Colon (tissue), 2 donors: ENCODE results near the gene POLR3A.
"Not testable (repeated sequence)": the region's sequence is repeated elsewhere in the genome, so short reads cannot be mapped to it uniquely, and the experiment has no call there.

Source experiments
- FAIRE-seq: peaks from 2 replicates; lab custom pipeline; 2012; peaks lifted over from hg19 to GRCh38; lab: Jason Lieb, UNC
- donor health status: control.
- donor health status: control.

POLR3A gene

DNA sequence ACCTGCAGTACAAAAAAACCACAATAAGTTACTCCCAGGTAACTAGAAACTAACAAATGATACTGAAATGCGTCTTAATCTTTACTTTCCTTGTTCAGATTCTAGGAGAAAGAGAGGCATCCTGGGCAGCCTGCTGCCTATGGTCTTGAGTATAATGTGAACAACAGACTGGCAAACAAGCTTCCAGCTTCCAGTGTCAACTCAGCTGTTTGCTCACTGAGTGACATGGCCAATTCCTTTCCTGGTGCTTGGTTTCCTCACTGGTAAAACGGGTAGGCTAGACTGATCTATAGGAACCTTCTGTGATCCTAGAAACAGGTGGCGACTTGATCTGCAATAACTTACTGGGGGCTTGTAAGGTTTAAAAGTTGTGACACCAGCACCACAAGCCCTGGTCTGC, 10.1 kb downstream of the POLR3A start:
- FAIRE-seq = no peak

DNA sequence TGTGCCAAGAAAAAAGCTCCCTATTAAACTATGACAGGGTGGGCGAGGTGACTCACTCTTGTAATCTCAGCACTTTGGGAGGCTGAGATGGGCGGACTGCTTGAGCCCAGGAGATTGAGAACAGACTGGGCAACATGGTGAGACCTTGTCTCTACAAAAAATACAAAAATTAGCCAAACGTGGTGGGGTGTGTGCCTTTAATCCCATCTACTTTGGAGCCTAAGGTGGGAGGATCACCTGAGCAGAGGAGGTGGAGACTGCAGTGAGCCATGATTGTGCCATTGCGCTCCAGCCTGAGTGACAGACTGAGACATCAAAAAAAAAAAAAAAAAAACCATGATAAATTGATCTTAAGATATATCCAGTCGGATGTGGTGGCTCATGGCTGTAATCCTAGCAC, 11.5 kb downstream of the POLR3A start:
- no peak for FAIRE-seq

DNA sequence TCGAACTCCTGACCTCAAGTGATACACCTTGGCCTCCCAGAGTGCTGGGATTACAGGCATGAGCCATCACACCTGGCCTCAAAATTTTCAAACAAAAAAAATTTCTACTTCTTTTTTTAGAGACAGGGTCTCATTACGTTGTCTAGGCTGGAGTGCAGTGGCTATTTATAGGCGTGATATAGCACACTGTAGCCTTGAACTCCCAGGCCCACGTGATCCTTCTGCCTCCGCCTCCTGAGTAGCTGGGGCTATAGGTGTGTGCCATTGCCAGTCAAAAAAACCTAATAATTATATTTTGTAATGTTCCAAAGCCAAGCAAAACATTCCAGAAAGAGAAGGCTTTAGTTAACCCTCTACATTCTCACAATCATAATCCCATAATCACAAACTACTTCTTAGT, 13.8 kb downstream of the POLR3A start:
- no peak for FAIRE-seq

DNA sequence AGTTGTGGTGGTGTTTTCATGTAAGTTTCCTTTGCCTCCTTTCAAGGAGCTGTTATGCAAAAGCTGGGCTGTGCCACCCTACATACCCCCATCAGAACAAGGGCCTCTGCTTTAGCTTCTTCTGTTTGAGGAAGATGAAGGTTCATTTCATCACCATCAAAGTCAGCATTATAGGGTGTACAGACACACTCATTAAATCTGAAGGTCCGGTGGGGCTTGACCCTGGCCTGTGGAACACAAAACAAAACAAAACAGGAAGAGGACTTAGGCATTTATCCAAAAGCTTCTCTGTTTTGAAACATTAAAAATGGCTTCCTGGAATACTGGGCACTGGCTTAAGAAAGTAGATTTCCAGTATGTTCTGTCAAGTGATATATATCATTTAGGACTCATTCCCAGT, 15.8 kb downstream of the POLR3A start:
- FAIRE-seq = no peak

DNA sequence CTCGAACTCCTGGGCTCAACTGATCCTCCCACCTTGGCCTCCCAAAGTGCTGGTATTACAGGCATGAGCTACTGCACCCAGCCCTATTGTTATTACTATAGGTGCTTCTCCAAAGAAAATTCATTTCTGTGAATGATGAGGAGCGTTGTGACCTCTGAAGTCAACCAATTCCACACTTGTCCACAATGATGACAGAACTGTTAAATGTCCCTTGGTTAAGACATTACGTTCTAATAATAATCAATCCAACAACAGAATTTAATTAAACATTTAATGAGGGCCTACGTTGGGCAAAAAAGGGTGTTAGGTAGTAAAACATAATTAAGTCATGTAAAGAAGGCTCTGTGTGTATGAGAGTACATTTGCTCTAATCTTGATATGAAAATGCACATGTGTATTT, 18.2 kb downstream of the POLR3A start:
- no peak for FAIRE-seq

DNA sequence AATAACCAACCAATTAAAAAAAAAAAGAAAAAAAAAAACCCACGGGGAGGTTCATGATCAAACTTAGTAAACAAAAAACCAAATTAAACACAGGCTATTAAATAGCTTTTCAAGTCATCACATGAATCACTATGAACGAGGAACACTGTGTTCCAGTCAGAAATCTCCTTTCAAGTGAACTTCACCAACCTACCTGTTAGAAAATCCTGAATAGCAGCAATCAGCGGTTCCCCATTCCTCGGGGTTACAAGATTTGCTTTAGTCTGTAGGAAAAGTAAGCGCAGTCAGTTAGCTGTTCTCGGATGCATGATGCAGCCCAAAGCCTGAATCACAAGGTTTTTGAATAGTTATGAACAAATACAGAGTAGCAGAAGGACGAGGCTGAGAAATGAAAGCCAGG, 19.0 kb downstream of the POLR3A start:
- FAIRE-seq = no peak

DNA sequence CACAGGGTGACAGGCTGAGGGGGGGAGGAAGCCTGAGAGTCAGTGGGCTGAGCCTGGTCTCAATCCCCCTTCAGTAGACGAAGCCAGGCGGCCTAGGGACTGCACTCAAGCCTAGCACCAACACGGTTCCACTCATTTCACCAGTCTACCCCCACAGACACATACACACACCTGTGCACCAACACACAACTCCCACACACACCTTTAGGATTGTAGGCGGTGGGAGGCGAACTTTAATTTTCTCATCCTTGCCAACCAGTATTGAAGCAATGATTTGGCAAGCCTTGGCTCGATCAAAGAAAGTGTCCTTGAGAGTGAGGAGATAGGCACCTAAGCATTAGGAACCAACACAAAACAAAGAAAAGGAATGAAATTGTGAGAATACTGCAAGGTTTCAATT, 19.7 kb downstream of the POLR3A start:
- FAIRE-seq = no peak

DNA sequence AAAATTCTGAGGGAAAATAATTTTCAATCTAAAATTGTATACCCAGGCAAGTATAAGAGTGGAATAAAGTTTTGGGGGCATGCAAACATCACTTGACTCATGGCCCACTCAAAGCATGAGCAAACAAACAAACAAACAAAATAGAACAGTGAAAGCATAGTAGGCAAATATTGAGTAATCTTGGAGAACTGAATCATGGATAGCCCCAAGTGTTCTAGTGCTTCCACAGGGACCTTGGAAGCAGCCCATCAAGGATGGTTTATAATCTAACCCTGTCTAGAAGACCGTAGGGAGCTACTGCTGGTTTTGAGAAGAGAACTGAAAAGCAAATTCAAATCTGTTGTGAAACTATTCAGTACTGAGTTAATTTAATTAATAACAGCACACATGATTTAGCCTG, 22.1 kb downstream of the POLR3A start:
- FAIRE-seq = no peak

DNA sequence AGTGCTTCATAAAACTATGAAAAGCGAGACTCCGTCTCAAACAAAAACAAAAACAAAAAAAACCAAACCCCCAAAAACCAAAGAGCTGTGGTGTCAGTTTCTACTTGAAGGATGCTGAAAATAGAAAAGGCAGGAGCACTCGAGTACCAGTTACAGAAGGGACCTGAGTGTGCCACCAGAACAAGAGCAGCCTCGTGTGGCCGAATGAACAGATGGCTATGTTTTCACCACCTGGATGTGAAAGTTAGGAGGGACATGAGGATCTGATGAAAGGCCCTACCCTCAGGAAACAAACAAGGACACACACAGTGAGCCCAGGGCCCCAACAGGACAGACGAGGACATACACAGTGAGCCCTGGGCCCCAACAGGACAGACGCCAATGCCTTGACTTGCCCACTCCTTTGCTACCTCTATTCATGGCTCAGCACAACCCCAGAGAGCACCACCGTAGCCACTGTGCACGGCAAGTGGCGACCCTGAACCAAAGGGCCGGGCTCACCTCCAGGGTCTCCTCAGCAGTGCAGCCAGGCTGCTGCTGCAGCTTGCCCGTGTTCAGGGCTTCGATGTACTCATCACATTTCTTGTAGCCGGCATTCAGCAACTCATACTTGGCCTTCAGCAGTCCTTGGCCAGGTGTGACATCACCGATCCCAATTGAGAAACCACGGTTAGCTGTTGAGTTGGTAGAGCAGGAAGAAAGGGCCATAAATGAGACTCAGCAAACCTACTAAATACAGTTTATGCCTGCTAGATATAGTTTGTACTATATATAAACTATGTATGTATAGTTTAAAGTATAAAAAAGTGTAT, 24.9 kb downstream of the POLR3A start:
- FAIRE-seq = no peak

DNA sequence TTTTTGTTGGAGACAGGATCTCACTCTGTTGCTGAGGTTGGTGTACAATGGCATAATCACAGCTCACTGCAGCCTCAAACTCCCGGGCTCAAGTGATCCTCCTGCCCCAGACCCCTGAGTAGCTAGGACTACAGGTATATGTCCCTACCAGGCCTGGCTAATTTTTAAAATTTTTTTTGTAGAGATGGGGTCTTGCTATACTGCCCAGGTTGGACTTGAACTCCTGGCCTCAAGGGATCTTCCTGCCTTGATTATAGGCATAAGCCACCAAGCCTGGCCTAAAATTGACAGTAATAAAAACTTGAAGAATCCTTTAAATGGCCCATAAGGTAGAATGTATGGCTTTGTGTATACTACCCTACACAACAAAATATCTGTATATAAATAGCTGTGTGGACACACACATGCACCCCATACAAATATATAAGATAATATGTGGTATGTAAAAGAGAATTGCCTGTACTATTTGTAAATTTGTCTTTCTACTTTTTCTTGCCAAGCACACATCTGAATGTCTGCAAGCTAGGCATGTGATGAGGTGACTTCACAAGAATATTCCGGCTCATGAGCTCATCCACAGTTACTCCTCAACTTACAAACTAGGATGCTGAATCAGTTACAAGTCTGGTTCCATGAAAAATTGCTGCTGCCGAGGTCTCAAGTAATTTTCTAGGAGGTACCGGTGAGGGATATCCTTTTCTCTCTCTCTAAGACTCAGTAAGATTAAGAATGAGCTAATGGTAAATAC, 26.6 kb downstream of the POLR3A start:
- no peak for FAIRE-seq

DNA sequence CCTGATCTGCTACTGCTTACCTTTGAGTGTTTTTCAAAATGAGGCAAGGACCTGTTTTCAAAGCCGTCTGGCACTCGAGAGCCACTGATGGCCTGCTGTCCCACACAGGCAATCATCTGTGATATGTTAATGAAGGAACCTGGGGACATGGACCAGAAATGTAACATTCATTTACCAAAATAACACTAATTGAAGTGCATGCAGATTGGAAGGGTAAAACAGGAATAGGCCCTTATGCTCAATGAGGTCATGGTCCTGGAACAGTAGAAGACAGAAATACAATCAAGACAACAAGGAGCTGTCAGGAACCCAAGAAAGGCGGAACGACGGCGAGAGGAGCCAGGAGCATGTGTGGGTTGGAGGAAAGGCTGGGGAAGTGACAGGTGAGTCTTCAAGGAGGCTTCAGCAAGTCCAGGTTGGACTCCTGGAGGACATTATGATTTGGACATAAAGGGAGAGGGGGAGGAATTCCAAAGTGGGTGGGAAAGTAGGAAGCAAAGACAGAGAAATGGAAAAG, 28.3 kb downstream of the POLR3A start:
- no peak for FAIRE-seq

DNA sequence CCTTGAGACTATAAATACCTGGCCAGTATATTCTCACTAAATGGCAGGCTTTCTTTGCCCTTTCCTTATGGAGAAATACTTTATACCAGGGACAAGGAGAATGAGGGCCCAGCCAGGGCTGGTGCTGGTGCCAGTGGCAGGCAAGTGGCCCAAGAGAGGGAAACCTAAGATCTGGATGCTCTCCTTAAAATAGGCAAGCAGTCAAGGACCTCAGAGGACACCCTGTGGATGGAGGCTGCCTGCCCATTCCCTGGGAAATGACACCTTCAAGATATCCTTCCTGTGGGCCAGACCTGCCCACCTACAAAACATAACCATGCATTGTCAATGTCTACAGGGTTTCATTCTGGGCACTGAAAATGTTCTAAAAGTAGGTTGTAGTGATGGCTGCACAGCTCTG, 29.1 kb downstream of the POLR3A start:
- no peak for FAIRE-seq

DNA sequence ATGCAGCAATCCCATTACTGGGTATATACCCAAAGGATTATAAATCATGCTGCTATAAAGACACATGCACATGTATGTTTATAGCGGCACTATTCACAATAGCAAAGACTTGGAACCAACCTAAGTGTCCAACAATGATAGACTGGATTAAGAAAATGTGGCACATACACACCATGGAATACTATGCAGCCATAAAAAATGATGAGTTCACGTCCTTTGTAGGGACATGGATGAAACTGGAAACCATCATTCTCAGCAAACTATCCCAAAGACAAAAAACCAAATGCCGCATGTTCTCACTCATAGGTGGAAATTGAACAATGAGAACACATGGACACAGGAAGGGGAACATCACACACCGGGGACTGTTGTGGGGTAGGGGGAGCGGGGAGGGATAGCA, 30.5 kb downstream of the POLR3A start:
- not testable (repeated sequence) for FAIRE-seq

DNA sequence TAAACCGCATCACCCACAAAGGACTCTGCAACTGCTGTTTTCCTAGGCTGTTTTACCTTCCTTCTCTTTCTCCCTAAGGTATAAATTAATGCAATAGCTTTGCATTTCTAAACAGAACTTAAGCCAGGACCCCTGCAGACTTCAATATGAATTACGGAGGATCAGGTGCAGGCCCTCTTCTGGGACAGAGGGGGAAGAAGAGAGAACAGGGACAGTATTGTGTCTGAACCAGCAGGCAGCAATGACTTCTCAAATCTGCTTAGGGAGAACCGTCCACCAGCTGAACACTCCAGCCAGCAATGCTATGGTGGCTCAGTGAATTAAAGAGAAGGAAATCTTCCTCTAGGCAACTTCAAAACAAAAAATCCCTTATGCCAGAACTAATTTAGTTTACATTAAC, 35.7 kb downstream of the POLR3A start:
- FAIRE-seq = no peak

DNA sequence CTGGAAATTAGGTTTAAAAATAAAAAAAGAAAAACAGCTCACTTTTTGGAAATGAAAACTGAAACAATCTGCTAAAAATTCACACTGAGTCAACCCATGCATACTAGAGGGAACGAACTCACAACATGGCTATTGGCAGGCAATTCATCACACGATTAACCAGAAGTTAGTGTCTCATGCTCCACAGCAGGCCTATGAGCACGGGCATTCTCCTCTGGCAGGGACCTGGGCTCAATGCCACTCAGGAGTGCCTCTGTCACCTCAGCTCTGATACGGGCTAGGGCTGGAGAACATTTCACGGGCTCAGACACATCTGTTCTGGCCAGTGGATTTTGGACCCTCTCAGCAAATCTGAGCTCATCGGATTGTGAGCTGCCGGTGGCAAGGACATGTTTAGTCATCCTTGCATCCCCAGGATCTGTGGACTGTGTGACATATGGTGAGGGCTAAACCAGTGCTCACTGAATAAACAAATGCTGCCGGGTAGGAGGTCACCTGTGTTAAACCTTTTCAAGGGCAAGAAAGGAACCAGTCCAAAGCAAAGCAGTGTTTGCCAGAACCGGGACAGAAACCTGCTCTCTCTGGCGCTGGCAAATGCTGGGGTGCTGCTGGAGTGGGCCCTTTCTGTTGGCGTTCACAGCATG, 40.1 kb downstream of the POLR3A start:
- no peak for FAIRE-seq

DNA sequence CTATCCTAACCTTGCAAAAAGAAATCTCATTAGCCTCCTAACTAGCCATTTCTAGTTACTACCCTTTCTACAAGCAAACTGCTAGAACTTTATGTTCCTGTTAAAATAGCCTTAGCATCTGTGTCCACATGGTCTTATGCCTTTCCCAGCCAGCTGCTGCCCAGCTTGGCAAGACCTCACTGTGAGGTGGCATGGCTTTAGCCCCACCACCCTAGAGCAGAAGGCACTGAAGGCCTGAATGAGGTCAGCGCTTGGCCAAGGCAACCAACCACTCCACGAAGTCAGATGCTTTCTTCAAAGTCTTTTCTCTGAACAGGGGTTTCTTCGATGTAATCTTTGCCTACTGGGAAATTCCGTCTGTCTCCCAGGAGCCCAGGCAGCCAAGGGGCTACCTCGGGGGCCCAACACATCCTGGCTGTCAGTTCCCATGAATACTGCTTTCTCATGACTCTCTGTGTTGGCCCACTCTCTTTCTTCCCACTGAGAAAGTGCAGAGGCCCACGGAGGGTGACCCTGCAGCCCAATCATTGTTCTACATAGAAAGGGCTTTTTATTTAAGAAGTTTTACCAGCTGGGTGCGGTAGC, 41.6 kb downstream of the POLR3A start:
- no peak for FAIRE-seq

DNA sequence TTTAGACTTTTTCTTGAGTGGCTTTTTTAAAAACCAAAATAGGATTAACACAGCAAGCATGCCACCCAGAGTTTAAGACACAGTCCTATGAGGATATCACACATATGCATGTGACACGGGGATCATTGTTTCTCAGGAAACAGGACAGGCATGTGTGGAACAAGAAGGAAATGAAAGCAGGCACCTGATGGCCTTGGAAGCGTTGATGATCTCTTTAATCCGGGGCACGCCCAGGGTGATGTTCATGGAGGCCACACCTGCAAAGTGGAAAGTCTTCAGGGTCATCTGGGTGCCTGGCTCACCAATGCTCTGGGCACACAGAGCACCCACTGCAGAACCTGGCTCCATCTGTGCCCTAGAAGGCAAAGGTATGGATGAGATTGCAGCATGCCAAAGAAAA, 44.3 kb downstream of the POLR3A start:
- no peak for FAIRE-seq

DNA sequence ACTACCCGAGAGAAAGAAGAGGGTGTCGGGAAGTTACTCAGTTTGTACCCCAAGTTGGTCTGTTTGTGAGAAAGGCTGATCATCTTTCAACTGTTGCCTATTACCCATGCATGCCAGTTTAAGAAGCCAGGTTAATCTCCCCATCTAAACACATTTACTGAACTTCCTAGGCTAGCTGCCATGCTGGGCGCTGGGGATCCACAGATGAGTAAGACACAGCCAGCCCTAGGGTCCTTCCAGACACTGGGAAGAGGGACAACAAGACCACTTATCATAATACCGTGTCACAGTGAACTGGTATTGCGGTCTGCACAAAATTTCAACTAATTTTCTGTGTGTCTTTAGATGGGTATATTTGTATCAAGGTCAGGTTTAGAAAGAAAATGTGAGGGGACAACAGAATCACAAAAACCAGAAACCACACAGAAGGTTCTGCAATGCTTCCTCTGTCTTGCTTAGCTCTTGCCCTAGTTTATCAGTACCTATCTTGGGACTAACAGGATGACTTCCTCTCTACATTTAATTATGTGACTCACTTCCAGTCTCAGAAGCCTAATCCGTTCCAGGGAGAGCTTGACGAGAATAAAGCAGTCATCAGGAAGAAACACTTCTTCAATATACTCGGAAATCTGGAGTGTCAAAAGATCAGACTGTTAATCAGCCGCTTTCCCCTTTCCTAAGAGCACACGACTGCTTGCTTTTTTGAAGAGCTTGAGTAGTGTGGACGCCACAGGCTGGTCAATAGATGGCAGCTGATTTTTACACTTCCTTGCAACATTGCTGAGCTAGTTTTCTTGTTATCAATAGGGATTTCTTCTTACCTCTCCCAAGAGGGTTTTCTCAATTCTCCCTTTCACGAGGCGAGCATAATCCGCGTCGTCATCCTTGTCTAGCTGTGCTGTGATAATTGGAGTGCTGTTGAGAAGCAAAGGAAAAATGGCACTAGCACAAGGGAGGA, 45.7 kb downstream of the POLR3A start:
- no peak for FAIRE-seq

DNA sequence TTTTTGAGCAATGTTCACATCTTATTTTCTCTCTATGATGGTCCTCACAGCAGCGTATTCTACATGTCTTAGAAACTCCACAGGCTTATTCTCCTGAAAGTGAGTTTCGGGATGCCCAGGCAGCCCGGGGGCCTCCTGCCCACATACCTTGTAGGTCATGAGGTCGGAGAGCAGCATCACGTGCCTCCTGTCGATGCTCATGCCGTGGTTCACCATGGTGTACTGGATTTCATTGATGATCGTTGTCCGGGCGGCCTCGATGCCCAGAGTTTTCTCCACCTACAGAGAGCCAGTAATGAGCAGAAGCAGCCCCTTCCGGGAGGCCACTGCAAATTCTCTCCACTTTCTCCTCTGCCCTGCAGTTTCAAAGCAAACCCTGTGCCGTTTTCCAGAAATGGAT, 48.0 kb downstream of the POLR3A start:
- no peak for FAIRE-seq

DNA sequence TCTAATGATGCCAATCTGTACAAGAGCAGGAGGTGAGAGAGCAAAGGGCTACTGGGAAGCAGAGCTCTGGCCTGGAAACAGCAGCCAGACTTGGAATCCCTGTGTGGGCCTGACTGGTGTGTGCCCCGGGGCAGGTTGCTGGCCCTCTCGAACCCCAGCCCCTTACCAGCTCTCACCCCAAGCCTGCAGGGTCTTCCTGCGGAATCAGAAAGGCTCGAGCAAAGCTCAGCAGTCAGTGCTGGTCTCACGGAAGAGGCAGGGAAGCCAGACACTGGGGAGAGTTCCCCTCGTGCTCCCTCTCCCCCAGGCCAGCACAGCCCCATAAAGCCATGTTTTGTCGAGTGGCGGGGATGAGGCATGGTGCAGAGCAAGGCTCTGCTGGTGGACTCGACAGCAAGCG, 50.1 kb downstream of the POLR3A start:
- no peak for FAIRE-seq

DNA sequence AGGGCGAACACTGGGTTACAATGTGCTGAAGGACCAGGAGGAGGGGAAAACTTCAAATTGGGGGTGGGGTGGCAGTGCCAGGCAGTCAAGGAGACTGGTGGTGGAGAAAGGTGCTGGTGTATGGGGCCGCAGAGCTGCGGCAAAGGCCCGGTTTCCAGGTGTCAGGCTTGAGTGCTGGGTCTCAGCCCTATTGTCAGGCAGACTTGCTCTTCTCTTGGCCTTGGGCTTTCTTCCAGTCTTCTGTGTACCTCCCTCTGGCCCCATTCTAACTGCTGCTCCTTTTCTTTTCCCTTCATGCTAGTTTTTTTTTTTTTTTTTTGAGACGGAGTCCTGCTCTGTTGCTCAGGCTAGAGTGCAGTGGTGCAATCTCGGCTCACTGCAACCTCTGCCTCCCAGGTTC, 51.0 kb downstream of the POLR3A start:
- FAIRE-seq = no peak

DNA sequence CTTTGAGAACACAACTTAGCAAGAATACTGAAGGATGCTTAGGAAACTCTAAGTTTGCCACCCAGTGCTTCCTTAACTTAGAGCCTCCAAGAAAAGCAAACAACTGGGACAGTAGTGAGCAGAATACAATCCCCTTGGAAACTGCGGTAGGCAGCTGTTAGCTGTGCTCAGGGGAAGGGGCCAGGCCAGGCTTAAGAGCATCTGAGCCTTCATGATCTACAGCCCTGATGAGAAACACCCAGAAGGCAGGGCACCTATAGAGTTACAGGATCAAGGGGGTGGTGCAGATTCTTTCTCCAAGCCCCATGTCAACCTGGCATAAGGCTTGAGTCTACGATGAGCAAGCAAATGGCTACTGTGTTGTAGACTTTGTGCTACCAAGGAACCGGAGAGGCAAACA, 51.4 kb downstream of the POLR3A start:
- FAIRE-seq = no peak
